ENCODE results near the gene MPEG1.

The MPEG1 gene

DNA sequence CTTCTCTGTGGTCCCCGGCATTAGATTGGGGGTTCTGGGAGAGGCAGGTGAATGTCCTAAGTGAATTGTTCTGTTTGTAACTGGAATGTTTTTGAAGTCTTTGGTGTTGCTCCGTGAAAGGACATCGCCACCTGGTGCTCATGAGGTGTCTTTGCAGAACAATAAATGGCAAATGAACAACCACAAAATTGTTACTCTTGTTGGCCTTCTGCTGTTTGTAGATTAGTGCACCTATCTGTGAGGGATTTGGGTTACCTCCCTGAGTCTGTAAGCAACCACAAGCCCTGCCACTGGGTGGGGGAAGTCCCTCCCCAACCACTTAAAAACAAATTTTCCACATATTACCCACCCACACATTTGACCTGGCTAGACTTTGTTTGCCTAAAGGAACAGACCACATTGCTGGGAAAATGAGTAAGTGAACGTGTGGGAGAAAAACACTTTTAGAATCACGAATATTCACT lies 4.7 kb downstream of the MPEG1 start:
- peak; percentile 78 for TF ChIP-seq CTCF (conservative IDR thresholded peaks at IDR 0.05; ENCODE audit: low read length)
- H3K4me3 ChIP-seq (ENCODE audit: low read length): no peak overlapping the region
- peak; percentile 59 for DNase-seq (ENCODE audit: low read depth)

DNA sequence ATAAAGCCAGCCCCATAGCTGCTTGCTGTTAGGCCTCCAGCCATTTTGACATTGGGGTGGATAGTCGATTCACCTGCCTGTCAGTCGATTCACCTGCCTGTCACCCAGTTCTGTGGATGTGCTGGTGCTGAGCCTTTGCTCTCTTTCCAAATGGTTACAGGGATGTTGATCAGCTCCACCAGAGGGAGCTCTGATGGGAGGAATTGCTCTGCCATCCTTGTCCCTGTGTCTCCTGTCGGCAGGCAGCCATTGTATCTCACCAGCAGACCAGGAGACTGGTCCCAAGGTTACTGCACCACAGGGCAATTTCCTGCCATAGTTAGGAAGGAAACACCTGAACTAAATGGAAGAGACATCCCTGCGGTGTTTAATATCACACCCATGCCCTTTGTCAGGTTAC lies 6.1 kb downstream of the MPEG1 start:
- H3K4me3 ChIP-seq (ENCODE audit: low read length): no peak overlapping the region
- peak; percentile 65 for TF ChIP-seq CTCF (conservative IDR thresholded peaks at IDR 0.05; ENCODE audit: low read length)
- DNase-seq (ENCODE audit: low read depth): peak; percentile 35

- DNase-seq (ENCODE audit: low read depth): no peak
- TF ChIP-seq CTCF (conservative IDR thresholded peaks at IDR 0.05; ENCODE audit: low read length): no peak
- no peak overlapping the region for H3K4me3 ChIP-seq (ENCODE audit: low read length)
Measured at GRCh38 chr11:59205648-59206047, 7.1 kb downstream of the MPEG1 start.

GRCh38 chr11:59204746-59205145 lies 8.0 kb downstream of the MPEG1 start:
- no peak for DNase-seq (ENCODE audit: low read depth)
- no peak overlapping the region for H3K4me3 ChIP-seq (ENCODE audit: low read length)
- TF ChIP-seq CTCF (conservative IDR thresholded peaks at IDR 0.05; ENCODE audit: low read length): no peak

GRCh38 chr11:59201353-59201752 lies 11.4 kb downstream of the MPEG1 start:
- no peak overlapping the region for H3K4me3 ChIP-seq (ENCODE audit: low read length)
- 0 out of 2 replicates have a peak, but pooled peaks have one; percentile 2 for TF ChIP-seq CTCF (conservative IDR thresholded peaks at IDR 0.05; ENCODE audit: low read length)
- DNase-seq (ENCODE audit: low read depth): no peak

- TF ChIP-seq CTCF (conservative IDR thresholded peaks at IDR 0.05; ENCODE audit: low read length): no peak
- DNase-seq (ENCODE audit: low read depth): no peak
Measured at GRCh38 chr11:59200423-59200746, 12.3 kb downstream of the MPEG1 start.

GRCh38 chr11:59199546-59200422 lies 12.9 kb downstream of the MPEG1 start:
- no peak for DNase-seq (ENCODE audit: low read depth)
- no peak for TF ChIP-seq CTCF (conservative IDR thresholded peaks at IDR 0.05; ENCODE audit: low read length)
- H3K4me3 ChIP-seq (ENCODE audit: low read length): no peak overlapping the region

More at GRCh38 chr11:59200423-59200746, 12.3 kb downstream of the MPEG1 start:
- no peak overlapping the region for H3K4me3 ChIP-seq (ENCODE audit: low read length)
